ENCODE results near the gene ZNF563. TPM values are rescaled to one million over a fixed set of nuclear protein-coding genes. Genes with fewer than 3 reads are reported as not detected.

Gene ZNF563
- total RNA-seq, 1 experiment from 2014 or later = 0.26 TPM

DNA sequence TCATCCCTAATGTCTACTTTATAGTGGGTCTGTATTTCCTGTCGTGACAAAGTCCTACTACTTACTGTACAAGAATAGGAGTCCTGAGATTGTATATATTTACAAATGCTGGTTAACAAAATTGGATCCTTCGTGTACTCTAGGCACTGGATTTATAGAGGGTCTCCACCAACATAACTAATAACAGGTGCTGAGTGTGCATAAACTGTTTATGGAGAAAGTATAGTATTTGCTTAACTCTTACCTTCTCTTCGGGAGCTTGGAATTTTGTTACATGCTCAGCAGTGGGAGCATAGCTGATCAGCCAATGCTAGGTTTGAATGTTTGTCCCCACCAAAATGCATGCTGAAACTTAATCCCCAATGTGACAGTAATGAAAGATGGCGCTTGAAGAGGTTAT, 19.9 kb upstream of the ZNF563 start:
- H3K36me3 ChIP-seq (ENCODE audit: insufficient read depth, low read length, poor library complexity, severe bottlenecking) = no peaks in the 10 kb centered on the region
- no peaks in the 10 kb centered on the region for H3K27me3 ChIP-seq (replicated peaks; ENCODE audit: insufficient read depth, low read depth, low read length, poor library complexity)
- H3K9me3 ChIP-seq (ENCODE audit: low read depth, low read length, poor library complexity, severe bottlenecking) = peaks cover 34% of the 10 kb centered on the region
- BruUV-seq (replicated peaks) = no TSS peak
- DNase-seq (ENCODE audit: low spot score) = no peak
- POLR2A ChIA-PET (ENCODE audit: low non-redundant PET) = no interaction called here
- H3K4me1 ChIP-seq (ENCODE audit: insufficient read depth, low read length, poor library complexity, severe bottlenecking) = no peaks in the 10 kb centered on the region
- H3K27ac ChIP-seq (ENCODE audit: low read depth, low read length, poor library complexity, severe bottlenecking) = no peak overlapping the region
- CTCF ChIA-PET = no interaction called here
- TF ChIP-seq, protein P1, sequence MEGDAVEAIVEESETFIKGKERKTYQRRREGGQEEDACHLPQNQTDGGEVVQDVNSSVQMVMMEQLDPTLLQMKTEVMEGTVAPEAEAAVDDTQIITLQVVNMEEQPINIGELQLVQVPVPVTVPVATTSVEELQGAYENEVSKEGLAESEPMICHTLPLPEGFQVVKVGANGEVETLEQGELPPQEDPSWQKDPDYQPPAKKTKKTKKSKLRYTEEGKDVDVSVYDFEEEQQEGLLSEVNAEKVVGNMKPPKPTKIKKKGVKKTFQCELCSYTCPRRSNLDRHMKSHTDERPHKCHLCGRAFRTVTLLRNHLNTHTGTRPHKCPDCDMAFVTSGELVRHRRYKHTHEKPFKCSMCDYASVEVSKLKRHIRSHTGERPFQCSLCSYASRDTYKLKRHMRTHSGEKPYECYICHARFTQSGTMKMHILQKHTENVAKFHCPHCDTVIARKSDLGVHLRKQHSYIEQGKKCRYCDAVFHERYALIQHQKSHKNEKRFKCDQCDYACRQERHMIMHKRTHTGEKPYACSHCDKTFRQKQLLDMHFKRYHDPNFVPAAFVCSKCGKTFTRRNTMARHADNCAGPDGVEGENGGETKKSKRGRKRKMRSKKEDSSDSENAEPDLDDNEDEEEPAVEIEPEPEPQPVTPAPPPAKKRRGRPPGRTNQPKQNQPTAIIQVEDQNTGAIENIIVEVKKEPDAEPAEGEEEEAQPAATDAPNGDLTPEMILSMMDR (conservative IDR thresholded peaks at IDR 0.05; ENCODE audit: low read depth, low read length) = no peak
- no peak for TF ChIP-seq EZH2 (IDR thresholded peaks at IDR 0.05; ENCODE audit: borderline replicate concordance, low read depth, low read length, poor library complexity, severe bottlenecking)
- intact Hi-C loops (cut with micrococcal nuclease; ENCODE audit: unreplicated experiment) = no loop called here
- no peak overlapping the region for H3K4me3 ChIP-seq (ENCODE audit: low read depth, low read length, poor library complexity, severe bottlenecking)

DNA sequence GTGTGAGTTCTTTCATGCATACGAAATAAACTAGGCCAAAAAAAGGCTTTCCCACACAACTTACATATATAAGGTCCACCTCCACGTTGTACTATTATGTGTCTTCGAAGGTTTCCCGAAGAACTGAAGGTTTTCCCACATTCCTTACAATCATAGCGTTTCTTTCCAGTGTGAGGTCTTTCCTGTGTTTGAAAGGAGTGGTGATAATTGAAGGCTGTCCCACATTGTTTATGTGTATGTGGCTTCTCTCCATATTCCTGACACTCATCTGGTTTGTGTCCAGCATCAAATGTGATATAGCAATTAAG, 17.4 kb upstream of the ZNF563 start:
- no peak for TF ChIP-seq EZH2 (IDR thresholded peaks at IDR 0.05; ENCODE audit: borderline replicate concordance, low read depth, low read length, poor library complexity, severe bottlenecking)
- TF ChIP-seq, protein P1 (conservative IDR thresholded peaks at IDR 0.05; ENCODE audit: low read depth, low read length) = no peak
- H3K36me3 ChIP-seq (ENCODE audit: insufficient read depth, low read length, poor library complexity, severe bottlenecking) = no peaks in the 10 kb centered on the region
- no peak overlapping the region for H3K27ac ChIP-seq (ENCODE audit: low read depth, low read length, poor library complexity, severe bottlenecking)
- POLR2A ChIA-PET (ENCODE audit: low non-redundant PET) = no interaction called here
- no peak overlapping the region for H3K4me3 ChIP-seq (ENCODE audit: low read depth, low read length, poor library complexity, severe bottlenecking)
- no peaks in the 10 kb centered on the region for H3K4me1 ChIP-seq (ENCODE audit: insufficient read depth, low read length, poor library complexity, severe bottlenecking)
- BruUV-seq (replicated peaks) = no TSS peak
- CTCF ChIA-PET = no interaction called here
- DNase-seq (ENCODE audit: low spot score) = no peak
- intact Hi-C loops (cut with micrococcal nuclease; ENCODE audit: unreplicated experiment) = no loop called here
- no peaks in the 10 kb centered on the region for H3K27me3 ChIP-seq (replicated peaks; ENCODE audit: insufficient read depth, low read depth, low read length, poor library complexity)
- H3K9me3 ChIP-seq (ENCODE audit: low read depth, low read length, poor library complexity, severe bottlenecking) = peaks cover 33% of the 10 kb centered on the region

DNA sequence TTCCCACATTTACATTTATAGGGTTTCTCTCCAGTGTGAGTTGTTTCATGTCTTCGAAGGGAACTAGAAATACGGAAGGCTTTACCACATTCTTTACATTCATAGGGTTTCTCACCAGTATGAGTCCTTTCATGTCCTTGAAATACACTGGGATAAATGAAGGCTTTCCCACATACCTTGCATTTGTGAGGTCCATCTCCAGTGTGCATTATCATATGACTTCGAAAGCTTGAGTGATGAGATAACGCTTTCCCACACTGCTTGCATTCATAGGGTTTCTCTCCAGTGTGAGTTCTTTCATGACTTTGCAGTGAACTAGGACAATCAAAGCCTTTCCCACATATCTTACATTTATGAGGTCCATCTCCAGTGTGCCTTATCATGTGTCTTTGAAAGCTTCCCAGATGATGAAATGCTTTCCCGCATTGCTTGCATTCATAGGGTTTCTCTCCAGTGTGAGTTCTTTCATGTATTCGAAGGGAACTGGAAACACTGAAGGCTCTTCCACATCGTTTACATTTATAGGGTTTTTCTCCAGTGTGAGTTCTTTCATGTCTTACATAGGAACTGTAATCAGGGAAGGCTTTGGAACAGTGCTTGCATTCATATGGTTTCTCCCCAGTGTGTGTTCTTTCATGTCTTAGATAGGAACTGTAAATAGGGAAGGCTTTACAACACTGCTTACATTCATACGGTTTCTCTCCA, 16.9 kb upstream of the ZNF563 start:
- H3K36me3 ChIP-seq (ENCODE audit: insufficient read depth, low read length, poor library complexity, severe bottlenecking) = no peaks in the 10 kb centered on the region
- ChIA-PET CTCF (no interaction called here), POLR2A (ENCODE audit: low non-redundant PET) (no interaction called here)
- TF ChIP-seq EZH2 (IDR thresholded peaks at IDR 0.05; ENCODE audit: borderline replicate concordance, low read depth, low read length, poor library complexity, severe bottlenecking) = no peak
- TF ChIP-seq, protein P1 (conservative IDR thresholded peaks at IDR 0.05; ENCODE audit: low read depth, low read length) = no peak
- intact Hi-C loops (cut with micrococcal nuclease; ENCODE audit: unreplicated experiment) = no loop called here
- no peak overlapping the region for H3K27ac ChIP-seq (ENCODE audit: low read depth, low read length, poor library complexity, severe bottlenecking)
- peaks cover 38% of the 10 kb centered on the region for H3K9me3 ChIP-seq (ENCODE audit: low read depth, low read length, poor library complexity, severe bottlenecking)
- no peaks in the 10 kb centered on the region for H3K27me3 ChIP-seq (replicated peaks; ENCODE audit: insufficient read depth, low read depth, low read length, poor library complexity)
- no TSS peak for BruUV-seq (replicated peaks)
- H3K4me1 ChIP-seq (ENCODE audit: insufficient read depth, low read length, poor library complexity, severe bottlenecking) = no peaks in the 10 kb centered on the region
- no peak overlapping the region for H3K4me3 ChIP-seq (ENCODE audit: low read depth, low read length, poor library complexity, severe bottlenecking)
- no peak for DNase-seq (ENCODE audit: low spot score)
